Natural killer cell (primary cell): ENCODE measurements around the gene ACSBG1. TPM values are rescaled to one million over a fixed set of nuclear protein-coding genes. Genes with fewer than 3 reads are reported as not detected.

Experiments
- ATAC-seq, 3 donors: fragments of 150-1000 bp in 2 of 3; fragments of 200-7000 bp in 1 of 3; cut with Tn5 transposase; 1 replicate in 1 of 3; 2 replicates in 2 of 3; pipeline ENCODE4 v1.10.0; 2021; ENCODE audit warnings: mild to moderate bottlenecking in 2 of 3, moderate library complexity in 2 of 3
- DNase-seq, 2 donors: peaks; one replicate each; pipeline versions ENCODE4 v3.0.0 to v3.0.0-alpha.2; 2013 to 2021; ENCODE audit warnings: mixed read lengths in 1 of 2
- H3K27ac ChIP-seq: one replicate; pipeline ENCODE4 v1.5.1; 2013; ENCODE audit warnings: mild to moderate bottlenecking, low read length
- H3K27me3 ChIP-seq: one replicate; pipeline ENCODE4 v1.6.1; 2013; ENCODE audit warnings: low read length; ENCODE audit not compliant: control insufficient read depth, insufficient read depth
- H3K36me3 ChIP-seq: one replicate; pipeline ENCODE4 v1.6.1; 2013; ENCODE audit warnings: low read length; ENCODE audit not compliant: control insufficient read depth, insufficient read depth
- H3K4me1 ChIP-seq: one replicate; pipeline ENCODE4 v1.6.1; 2013; ENCODE audit warnings: low read length; ENCODE audit not compliant: control insufficient read depth, insufficient read depth
- H3K4me3 ChIP-seq: one replicate; pipeline ENCODE4 v1.5.1; 2013; ENCODE audit warnings: low read length
- H3K9me3 ChIP-seq: one replicate; pipeline ENCODE4 v1.6.1; 2013; ENCODE audit warnings: low read length; ENCODE audit not compliant: control insufficient read depth, insufficient read depth
- H3K27ac Mint-ChIP-seq, 2 donors: one replicate each; pipeline ENCODE4 v1.8.0; 2022; ENCODE audit warnings: mild to moderate bottlenecking in 2 of 2, mixed read lengths in 2 of 2, moderate library complexity in 1 of 2
- H3K27me3 Mint-ChIP-seq, 2 donors: one replicate each; pipeline ENCODE4 v1.8.0; 2022; ENCODE audit warnings: low read depth in 2 of 2, mixed read lengths in 2 of 2
- H3K36me3 Mint-ChIP-seq: one replicate; pipeline ENCODE4 v1.8.0; 2022; ENCODE audit warnings: mixed read lengths
- H3K4me1 Mint-ChIP-seq, 2 donors: one replicate each; pipeline ENCODE4 v1.8.0; 2022; ENCODE audit warnings: mixed read lengths in 2 of 2
- H3K4me3 Mint-ChIP-seq: one replicate; pipeline ENCODE4 v1.8.0; 2022; ENCODE audit warnings: mild to moderate bottlenecking, moderate library complexity, mixed read lengths
- H3K9me3 Mint-ChIP-seq, 2 donors: one replicate each; pipeline ENCODE4 v1.8.0; 2022; ENCODE audit warnings: mixed read lengths in 2 of 2
- WGBS: methylation state at CpG from one replicate; pipeline ENCODE4 v1.1.7; 2013; ENCODE audit warnings: missing lambda C conversion rate; ENCODE audit not compliant: insufficient coverage; 5-methylcytosine and 5-hydroxymethylcytosine counted together
- intact Hi-C: fragments of 100-400 bp; cut with micrococcal nuclease; formaldehyde crosslinking; loops from one replicate; pipeline ENCODE4 v1.14.2; 2022
- total RNA-seq, 4 donors: library from RNA; stranded (reverse); fragments of 120-200 nt in 1 of 4; gene quantifications; one replicate each; pipeline versions ENCODE4 v1.2.3 to v1.2.4, GENCODE V29; 2013 to 2022
- TF ChIP-seq, protein P1 (sequence below): fragments of 200-600 bp; IDR thresholded peaks from one replicate; pipeline ENCODE4 v1.8.0; 2022; ENCODE audit warnings: antibody characterized with exemption

The ACSBG1 gene
- total RNA-seq, 3 donors from 2014 or later (not counting 1 experiment from before 2014, with no cell fraction given) = 0.07 TPM; not detected in 2

DNA sequence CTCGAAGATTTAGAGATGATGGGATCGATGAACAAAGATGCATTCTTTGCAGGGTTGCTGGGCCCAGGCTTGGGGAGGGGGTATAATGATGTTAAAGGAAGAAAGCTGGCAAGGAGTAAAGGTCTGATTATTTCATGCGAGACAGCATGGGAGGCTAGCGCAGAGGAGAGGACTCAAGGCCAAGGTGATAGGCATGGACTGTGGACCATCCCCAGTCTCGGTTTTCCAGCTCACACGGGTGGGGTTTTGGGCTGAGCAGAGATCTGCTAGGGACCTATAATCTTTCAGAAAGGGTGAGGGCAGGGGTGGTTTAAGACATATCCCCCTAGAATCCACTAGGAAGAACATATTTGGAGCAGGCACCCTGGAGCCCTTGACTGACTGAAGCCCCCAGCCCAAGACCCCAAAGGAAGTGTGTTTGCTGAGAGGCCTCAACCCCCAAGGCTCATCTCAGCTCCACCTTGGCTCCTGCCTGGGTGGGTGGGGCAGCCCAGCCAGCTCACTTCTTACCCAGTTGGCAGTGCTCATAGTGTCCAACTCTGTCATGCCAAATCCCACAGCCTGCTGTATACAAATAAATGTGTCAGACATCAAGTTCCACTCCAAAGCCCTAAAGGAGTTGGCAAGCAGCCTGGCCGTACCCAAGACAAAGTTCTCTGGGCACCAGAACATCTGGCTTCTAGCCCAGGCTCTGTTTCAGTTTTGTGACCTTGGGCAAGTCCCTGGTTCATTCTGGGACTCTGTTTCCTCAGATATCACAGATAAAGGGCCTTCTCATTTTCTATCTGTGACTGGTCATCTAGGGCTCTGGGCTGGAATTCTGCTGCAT, 17.9 kb downstream of the ACSBG1 start:
- ATAC-seq (no peak), DNase-seq (no peak)
- Histone ChIP-seq H3K4me1 (no peaks in the 10 kb centered on the region), H3K27me3 (no peaks in the 10 kb centered on the region), H3K9me3 (no peaks in the 10 kb centered on the region), H3K36me3 (no peaks in the 10 kb centered on the region), H3K4me3 (no peak overlapping the region), H3K27ac (no peak overlapping the region)
- no peaks in the 10 kb centered on the region for H3K36me3 Mint-ChIP-seq
- intact Hi-C loops = no loop called here
- TF ChIP-seq, protein P1, sequence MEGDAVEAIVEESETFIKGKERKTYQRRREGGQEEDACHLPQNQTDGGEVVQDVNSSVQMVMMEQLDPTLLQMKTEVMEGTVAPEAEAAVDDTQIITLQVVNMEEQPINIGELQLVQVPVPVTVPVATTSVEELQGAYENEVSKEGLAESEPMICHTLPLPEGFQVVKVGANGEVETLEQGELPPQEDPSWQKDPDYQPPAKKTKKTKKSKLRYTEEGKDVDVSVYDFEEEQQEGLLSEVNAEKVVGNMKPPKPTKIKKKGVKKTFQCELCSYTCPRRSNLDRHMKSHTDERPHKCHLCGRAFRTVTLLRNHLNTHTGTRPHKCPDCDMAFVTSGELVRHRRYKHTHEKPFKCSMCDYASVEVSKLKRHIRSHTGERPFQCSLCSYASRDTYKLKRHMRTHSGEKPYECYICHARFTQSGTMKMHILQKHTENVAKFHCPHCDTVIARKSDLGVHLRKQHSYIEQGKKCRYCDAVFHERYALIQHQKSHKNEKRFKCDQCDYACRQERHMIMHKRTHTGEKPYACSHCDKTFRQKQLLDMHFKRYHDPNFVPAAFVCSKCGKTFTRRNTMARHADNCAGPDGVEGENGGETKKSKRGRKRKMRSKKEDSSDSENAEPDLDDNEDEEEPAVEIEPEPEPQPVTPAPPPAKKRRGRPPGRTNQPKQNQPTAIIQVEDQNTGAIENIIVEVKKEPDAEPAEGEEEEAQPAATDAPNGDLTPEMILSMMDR = no peak
- peaks cover 3 to 12% of the 10 kb centered on the region in 2 donors for H3K27me3 Mint-ChIP-seq
- H3K4me1 Mint-ChIP-seq = no peaks in the 10 kb centered on the region
- 89% methylated on average over 7 of the region's 7 CpGs for WGBS
- H3K4me3 Mint-ChIP-seq = no peak overlapping the region
- H3K9me3 Mint-ChIP-seq = no peaks in the 10 kb centered on the region
- no peak overlapping the region for H3K27ac Mint-ChIP-seq

- H3K36me3 Mint-ChIP-seq = no peaks in the 10 kb centered on the region
Measured at GRCh38 chr15:78213956-78214355, 20.4 kb downstream of the ACSBG1 start.

DNA sequence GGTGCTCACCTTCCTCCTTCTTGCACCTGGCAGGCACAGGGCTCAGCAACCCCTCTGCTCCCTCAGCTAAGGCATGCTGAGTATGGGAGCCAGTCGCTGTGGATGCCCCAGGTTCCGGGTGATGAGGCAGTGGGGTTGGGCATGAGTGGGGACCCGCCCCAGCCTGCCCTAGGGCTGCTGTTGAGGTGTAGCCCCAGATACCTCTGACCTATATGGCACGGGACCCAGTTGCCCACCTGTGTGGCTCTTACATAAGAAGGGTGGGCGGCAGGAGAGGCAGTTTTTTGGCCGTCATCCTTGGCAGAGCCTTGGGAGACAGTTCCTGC, 21.0 kb downstream of the ACSBG1 start:
- Mint-ChIP-seq H3K4me1 (no peaks in the 10 kb centered on the region), H3K36me3 (no peaks in the 10 kb centered on the region), H3K4me3 (no peak overlapping the region), H3K27ac (no peak overlapping the region), H3K9me3 (no peaks in the 10 kb centered on the region), H3K27me3 (peaks cover 3 to 12% of the 10 kb centered on the region in 2 donors)
- Histone ChIP-seq H3K4me1 (no peaks in the 10 kb centered on the region), H3K27ac (no peak overlapping the region), H3K4me3 (no peak overlapping the region), H3K9me3 (no peaks in the 10 kb centered on the region), H3K36me3 (no peaks in the 10 kb centered on the region), H3K27me3 (no peaks in the 10 kb centered on the region)
- ATAC-seq (no peak), DNase-seq (no peak)
- TF ChIP-seq, protein P1 = no peak
- intact Hi-C loops = no loop called here
- WGBS = 84% methylated on average over 6 of the region's 6 CpGs

More at GRCh38 chr15:78213956-78214355, 20.4 kb downstream of the ACSBG1 start:
- WGBS = 82% methylated on average over 4 of the region's 4 CpGs
- Mint-ChIP-seq H3K9me3 (no peaks in the 10 kb centered on the region), H3K4me3 (no peak overlapping the region), H3K4me1 (no peaks in the 10 kb centered on the region), H3K27ac (no peak overlapping the region), H3K27me3 (peaks cover 3 to 12% of the 10 kb centered on the region in 2 donors)
- no peak for DNase-seq
- Histone ChIP-seq H3K36me3 (no peaks in the 10 kb centered on the region), H3K27me3 (no peaks in the 10 kb centered on the region), H3K9me3 (no peaks in the 10 kb centered on the region), H3K27ac (no peak overlapping the region), H3K4me3 (no peak overlapping the region), H3K4me1 (no peaks in the 10 kb centered on the region)
- ATAC-seq = no peak
- TF ChIP-seq, protein P1 = no peak
- intact Hi-C loops = no loop called here
